Fibroblast of villous mesenchyme (primary cell): ENCODE measurements around the gene PTPRN2. TPM values are rescaled to one million over a fixed set of nuclear protein-coding genes. Genes with fewer than 3 reads are reported as not detected.

Source experiments
- DNase-seq: peaks from one replicate; pipeline ENCODE4 v3.0.0-alpha.2; 2010; ENCODE audit warnings: low read depth
- H3K4me3 ChIP-seq: 2 replicates; pipeline ENCODE4 v1.5.1; 2011; ENCODE audit warnings: low read depth, mild to moderate bottlenecking, low read length
- total RNA-seq: library from RNA; depleted of rRNA; stranded (reverse); fragments of >200 nt; gene quantifications from 2 replicates; pipeline ENCODE4 v1.2.3, GENCODE V29; 2012
- TF ChIP-seq, protein P1 (sequence below): IDR thresholded peaks from 2 replicates; pipeline ENCODE4 v1.5.1; 2012; ENCODE audit warnings: low read depth, mild to moderate bottlenecking, low read length; ENCODE audit not compliant: insufficient read depth

Gene PTPRN2
- total RNA-seq, 1 donor = not detected

- no peak for DNase-seq
- H3K4me3 ChIP-seq = no peak overlapping the region
- TF ChIP-seq, protein P1, sequence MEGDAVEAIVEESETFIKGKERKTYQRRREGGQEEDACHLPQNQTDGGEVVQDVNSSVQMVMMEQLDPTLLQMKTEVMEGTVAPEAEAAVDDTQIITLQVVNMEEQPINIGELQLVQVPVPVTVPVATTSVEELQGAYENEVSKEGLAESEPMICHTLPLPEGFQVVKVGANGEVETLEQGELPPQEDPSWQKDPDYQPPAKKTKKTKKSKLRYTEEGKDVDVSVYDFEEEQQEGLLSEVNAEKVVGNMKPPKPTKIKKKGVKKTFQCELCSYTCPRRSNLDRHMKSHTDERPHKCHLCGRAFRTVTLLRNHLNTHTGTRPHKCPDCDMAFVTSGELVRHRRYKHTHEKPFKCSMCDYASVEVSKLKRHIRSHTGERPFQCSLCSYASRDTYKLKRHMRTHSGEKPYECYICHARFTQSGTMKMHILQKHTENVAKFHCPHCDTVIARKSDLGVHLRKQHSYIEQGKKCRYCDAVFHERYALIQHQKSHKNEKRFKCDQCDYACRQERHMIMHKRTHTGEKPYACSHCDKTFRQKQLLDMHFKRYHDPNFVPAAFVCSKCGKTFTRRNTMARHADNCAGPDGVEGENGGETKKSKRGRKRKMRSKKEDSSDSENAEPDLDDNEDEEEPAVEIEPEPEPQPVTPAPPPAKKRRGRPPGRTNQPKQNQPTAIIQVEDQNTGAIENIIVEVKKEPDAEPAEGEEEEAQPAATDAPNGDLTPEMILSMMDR = no peak
Observed at GRCh38 chr7:158272509-158273137, 315.0 kb downstream of the PTPRN2 start.

- H3K4me3 ChIP-seq = no peak overlapping the region
- TF ChIP-seq, protein P1 = no peak
- DNase-seq = no peak
Observed at GRCh38 chr7:158272091-158272490, 315.5 kb downstream of the PTPRN2 start.

- no peak overlapping the region for H3K4me3 ChIP-seq
- TF ChIP-seq, protein P1 = no peak
Observed at GRCh38 chr7:158271646-158272045, 316.0 kb downstream of the PTPRN2 start.

GRCh38 chr7:158270856-158271413, 316.7 kb downstream of the PTPRN2 start:
- TF ChIP-seq, protein P1 = no peak
- DNase-seq = no peak
- H3K4me3 ChIP-seq = no peak overlapping the region

More at GRCh38 chr7:158271646-158272045, 316.0 kb downstream of the PTPRN2 start:
- no peak for DNase-seq

- H3K4me3 ChIP-seq = no peak overlapping the region
- TF ChIP-seq, protein P1 = no peak
- no peak for DNase-seq
Observed at GRCh38 chr7:158270106-158270775, 317.4 kb downstream of the PTPRN2 start.

DNA sequence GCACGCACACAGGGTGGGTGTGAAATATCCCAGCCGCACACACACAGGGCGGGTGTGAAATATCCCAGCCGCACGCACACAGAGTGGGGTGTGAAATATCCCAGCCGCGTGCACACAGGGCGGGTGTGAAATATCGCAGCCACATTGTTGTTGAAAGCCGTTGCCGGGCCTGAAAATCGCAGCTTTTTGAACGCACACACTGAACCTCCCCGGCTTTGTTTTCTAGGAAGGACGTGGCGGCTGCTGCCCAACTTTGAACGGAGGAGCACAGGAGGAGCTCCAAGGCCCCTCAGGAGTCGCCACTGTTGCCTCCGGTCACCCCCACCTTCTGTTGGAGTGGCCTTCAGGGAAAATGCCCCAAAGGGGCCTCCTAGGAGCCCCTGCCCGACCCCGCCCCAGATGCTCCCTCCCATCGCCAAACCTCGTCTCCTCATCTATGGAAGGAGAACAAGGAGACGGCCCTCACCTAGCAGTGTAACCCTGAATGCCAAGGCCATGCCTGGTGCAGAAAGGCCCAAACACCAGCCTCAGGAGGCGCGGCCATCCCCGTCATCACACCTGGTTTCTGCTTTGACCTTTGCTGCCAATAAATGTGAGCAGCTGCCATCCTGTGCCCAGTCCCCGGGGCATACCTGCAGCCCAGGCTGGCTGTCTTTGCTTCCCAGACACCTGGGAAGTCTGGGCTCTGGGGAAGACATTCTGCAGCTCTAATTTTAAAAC, 318.6 kb downstream of the PTPRN2 start:
- TF ChIP-seq, protein P1 = no peak
- DNase-seq = no peak
- no peak overlapping the region for H3K4me3 ChIP-seq
